Esophagus squamous epithelium (tissue), 5 donors: ENCODE measurements around the gene GOLGA8F. TPM values are rescaled to one million over a fixed set of nuclear protein-coding genes. Genes with fewer than 3 reads are reported as not detected.
"Not testable (repeated sequence)": the region's sequence is repeated elsewhere in the genome, so short reads cannot be mapped to it uniquely, and the experiment has no call there.

Experiments used
- DNase-seq: peaks from one replicate; lab custom pipeline; 2025; lab: John Stamatoyannopoulos, UW
- H3K27ac ChIP-seq, 4 donors: fragments of 200-600 bp; sonication (generic); one replicate each; pipeline ENCODE4 v1.5.1; 2016 to 2019; ENCODE audit warnings: mild to moderate bottlenecking in 1 of 4
- H3K27me3 ChIP-seq, 4 donors: fragments of 200-600 bp; sonication (generic); 1 replicate in 3 of 4; 2 replicates in 1 of 4; pipeline versions ENCODE4 v1.5.1 to v1.6.0; 2017 to 2021; ENCODE audit warnings: antibody characterized with exemption in 1 of 4
- H3K36me3 ChIP-seq, 3 donors: fragments of 200-600 bp; sonication (generic); one replicate each; pipeline ENCODE4 v1.5.1; 2016 to 2019
- H3K4me1 ChIP-seq, 3 donors: fragments of 200-600 bp; sonication (generic); one replicate each; pipeline ENCODE4 v1.5.1; 2017 to 2019
- H3K4me3 ChIP-seq, 4 donors: fragments of 200-600 bp; sonication (generic); 1 replicate in 3 of 4; 2 replicates in 1 of 4; pipeline ENCODE4 v1.5.1; 2016 to 2019; ENCODE audit warnings: mild to moderate bottlenecking in 2 of 4, moderate library complexity in 1 of 4
- H3K9me3 ChIP-seq, 3 donors: fragments of 200-600 bp; sonication (generic); one replicate each; pipeline ENCODE4 v1.5.1; 2016 to 2019
- WGBS, 2 donors: methylation state at CpG; one replicate each; pipeline ENCODE4 v1.1.5; 2018; 5-methylcytosine and 5-hydroxymethylcytosine counted together
- intact Hi-C: fragments of 100-400 bp; cut with DNase I; formaldehyde crosslinking; loops from one replicate; pipeline ENCODE4 v1.15.0; 2022
- small RNA-seq, 4 donors: library from RNA; depleted of rRNA; stranded (forward); fragments of <200 nt; gene quantifications; one replicate each; pipeline ENCODE3, GENCODE V24; 2016
- total RNA-seq, 4 donors: library from RNA; depleted of rRNA; stranded (reverse); fragments of >200 nt; gene quantifications; one replicate each; pipeline ENCODE4 v1.1.0, GENCODE V29; 2016
- donor health status: DM: yes; HTN: yes; CAD: no.

GOLGA8F gene, protein sequence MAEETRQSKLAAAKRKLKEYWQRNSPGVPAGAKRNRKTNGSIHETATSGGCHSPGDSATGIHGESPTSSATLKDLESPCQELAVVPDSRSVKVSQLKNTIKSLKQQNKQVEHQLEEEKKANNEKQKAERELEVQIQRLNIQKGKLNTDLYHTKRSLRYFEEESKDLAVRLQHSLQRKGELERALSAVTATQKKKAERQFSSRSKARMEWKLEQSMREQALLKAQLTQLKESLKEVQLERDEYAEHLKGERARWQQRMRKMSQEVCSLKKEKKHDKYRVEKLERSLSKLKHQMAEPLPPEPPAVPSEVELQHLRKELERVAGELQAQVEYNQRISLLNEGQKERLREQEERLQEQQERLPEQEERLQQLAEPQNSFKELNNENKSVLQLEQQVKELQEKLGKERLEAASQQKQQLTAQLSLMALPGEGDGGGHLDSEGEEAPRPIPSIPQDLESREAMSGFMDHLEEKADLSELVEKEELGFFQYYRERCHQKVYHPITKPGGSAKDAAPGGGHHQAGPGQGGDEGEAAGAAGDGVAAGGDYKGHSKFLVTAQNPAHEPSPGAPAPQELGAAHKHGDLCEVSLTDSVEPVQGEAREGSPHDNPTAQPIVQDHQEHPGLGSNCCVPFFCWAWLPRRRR
- not detected for total RNA-seq

- intact Hi-C loops, H3K4me1 ChIP-seq, H3K9me3 ChIP-seq, DNase-seq, H3K27me3 ChIP-seq, H3K4me3 ChIP-seq, H3K36me3 ChIP-seq, H3K27ac ChIP-seq: not testable (repeated sequence)
- no CpG with 5 or more reads among the region's 8 CpGs for WGBS, 2 donors
Observed at GRCh38 chr15:28378364-28378763, at the start of gene GOLGA8F. GOLGA8F (plus strand) TSS chr15:28378664; CDS start chr15:28378762, 98 bp downstream.

- H3K4me1 ChIP-seq, H3K36me3 ChIP-seq, H3K4me3 ChIP-seq, DNase-seq, H3K27ac ChIP-seq, H3K27me3 ChIP-seq, H3K9me3 ChIP-seq, intact Hi-C loops: not testable (repeated sequence)
- no CpG with 5 or more reads among the region's 7 CpGs for WGBS, 2 donors
Observed at GRCh38 chr15:28357984-28358383, 20.5 kb upstream of the GOLGA8F start, which contains the start of gene GOLGA6L24. GOLGA6L24 (minus strand) TSS chr15:28358084; CDS start chr15:28358023, 61 bp downstream.

- H3K9me3 ChIP-seq, DNase-seq, H3K27me3 ChIP-seq, H3K27ac ChIP-seq, H3K4me3 ChIP-seq, H3K4me1 ChIP-seq, H3K36me3 ChIP-seq, intact Hi-C loops: not testable (repeated sequence)
- WGBS, 2 donors = no CpG with 5 or more reads among the region's 17 CpGs
Observed at GRCh38 chr15:28365502-28365901, 13.0 kb upstream of the GOLGA8F start.

- DNase-seq, H3K9me3 ChIP-seq, H3K27ac ChIP-seq, H3K27me3 ChIP-seq, H3K4me1 ChIP-seq, H3K36me3 ChIP-seq, intact Hi-C loops, H3K4me3 ChIP-seq: not testable (repeated sequence)
- WGBS, 2 donors = 20 to 32% methylated on average over 1 to 2 of the region's 3 CpGs
Observed at GRCh38 chr15:28380053-28380452, 1.6 kb downstream of the GOLGA8F start.

GRCh38 chr15:28396022-28396421 lies 17.6 kb downstream of the GOLGA8F start:
- intact Hi-C loops, DNase-seq, H3K9me3 ChIP-seq, H3K27ac ChIP-seq, H3K4me3 ChIP-seq, H3K4me1 ChIP-seq, H3K27me3 ChIP-seq, H3K36me3 ChIP-seq: not testable (repeated sequence)
- no CpG with 5 or more reads among the region's 11 CpGs for WGBS, 2 donors

DNA sequence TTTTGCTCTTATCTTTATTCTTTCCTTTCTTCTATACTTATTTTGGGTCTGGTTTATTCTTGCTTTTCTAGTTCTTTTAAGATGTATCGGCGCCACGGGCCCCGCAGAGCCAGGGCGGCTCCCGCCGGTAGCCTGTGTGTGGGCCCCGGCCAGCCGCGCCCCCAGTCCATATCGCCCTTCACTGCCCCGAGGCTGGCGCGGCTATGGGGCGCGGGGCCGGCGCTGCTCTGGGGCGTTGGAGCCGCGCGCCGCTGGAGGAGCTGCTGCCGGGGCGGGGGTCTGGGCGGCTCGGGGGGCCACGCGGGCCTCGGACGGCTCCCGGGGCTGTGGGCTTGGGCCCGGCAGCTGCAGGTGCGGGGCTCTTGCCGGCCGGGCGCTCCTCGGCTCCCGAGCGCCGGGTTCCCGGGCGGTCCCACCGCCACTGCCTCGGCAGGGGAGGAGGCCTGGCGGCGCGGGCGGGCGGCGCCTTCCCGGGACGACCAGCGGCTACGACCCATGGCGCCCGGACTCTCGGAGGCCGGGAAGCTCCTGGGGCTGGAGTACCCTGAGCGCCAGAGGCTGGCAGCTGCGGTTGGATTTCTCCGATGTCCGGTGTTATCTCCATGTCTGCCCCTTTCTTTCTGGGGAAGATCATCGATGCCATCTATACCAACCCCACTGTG lies 24.4 kb downstream of the GOLGA8F start:
- H3K36me3 ChIP-seq, intact Hi-C loops, H3K27ac ChIP-seq, H3K4me1 ChIP-seq, DNase-seq, H3K4me3 ChIP-seq, H3K9me3 ChIP-seq, H3K27me3 ChIP-seq: not testable (repeated sequence)
- WGBS, 2 donors = no CpG with 5 or more reads among the region's 64 CpGs

DNA sequence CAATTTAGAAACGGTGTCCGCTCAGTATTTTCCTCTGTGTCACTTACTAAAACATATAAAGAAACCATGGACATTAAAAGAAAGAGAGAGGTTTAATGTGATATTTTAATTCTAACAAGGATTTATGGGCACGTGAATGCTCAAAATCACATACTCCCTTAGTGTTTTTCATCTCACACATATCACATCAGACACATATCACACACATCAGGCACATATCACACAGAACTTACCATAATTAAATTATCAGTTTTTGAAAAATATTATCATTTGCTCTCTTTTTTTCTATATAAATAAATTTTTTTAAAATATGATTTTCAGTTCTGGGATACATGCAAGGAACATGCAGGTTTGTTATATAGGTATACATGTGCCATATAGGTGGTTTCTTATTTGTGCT lies 42.0 kb downstream of the GOLGA8F start:
- H3K36me3 ChIP-seq, DNase-seq, intact Hi-C loops, H3K4me3 ChIP-seq, H3K9me3 ChIP-seq, H3K4me1 ChIP-seq, H3K27me3 ChIP-seq, H3K27ac ChIP-seq: not testable (repeated sequence)
- WGBS, 2 donors = 52 to 70% methylated on average over 1 of the region's 3 CpGs

- H3K4me1 ChIP-seq, intact Hi-C loops, H3K27me3 ChIP-seq, H3K9me3 ChIP-seq, H3K4me3 ChIP-seq, H3K27ac ChIP-seq, H3K36me3 ChIP-seq, DNase-seq: not testable (repeated sequence)
- no CpG with 5 or more reads among the region's 3 CpGs for WGBS, 2 donors
Observed at GRCh38 chr15:28435594-28435993, 57.1 kb downstream of the GOLGA8F start.

Small RNA genes lying within 50 kb of the gene (small RNA-seq; reads per million reads assigned to genes)
- 0 reads per million in 4 donors for gene AC091304.5
- gene AC091304.6 = 0 reads per million in 4 donors
- gene AC091304.9 = 0 reads per million in 4 donors
- 0 reads per million in 4 donors for gene MIR4509-2
- 0 reads per million in 4 donors for gene RN7SL238P

Other genes starting within 250 kb of the GOLGA8F start
- gene HERC2, start 56.5 kb upstream of the GOLGA8F start, total RNA-seq = 10 to 100 TPM; 32.2 to 45.0 (median 39.2) TPM
- not detected for gene GOLGA6L24, start 20.6 kb upstream of the GOLGA8F start, total RNA-seq
- gene GOLGA8G, start 154.3 kb downstream of the GOLGA8F start, total RNA-seq = not detected
- gene GOLGA6L25, start 174.9 kb downstream of the GOLGA8F start, total RNA-seq = not detected